ENCODE data around the gene GSG1L.

Gene GSG1L

DNA sequence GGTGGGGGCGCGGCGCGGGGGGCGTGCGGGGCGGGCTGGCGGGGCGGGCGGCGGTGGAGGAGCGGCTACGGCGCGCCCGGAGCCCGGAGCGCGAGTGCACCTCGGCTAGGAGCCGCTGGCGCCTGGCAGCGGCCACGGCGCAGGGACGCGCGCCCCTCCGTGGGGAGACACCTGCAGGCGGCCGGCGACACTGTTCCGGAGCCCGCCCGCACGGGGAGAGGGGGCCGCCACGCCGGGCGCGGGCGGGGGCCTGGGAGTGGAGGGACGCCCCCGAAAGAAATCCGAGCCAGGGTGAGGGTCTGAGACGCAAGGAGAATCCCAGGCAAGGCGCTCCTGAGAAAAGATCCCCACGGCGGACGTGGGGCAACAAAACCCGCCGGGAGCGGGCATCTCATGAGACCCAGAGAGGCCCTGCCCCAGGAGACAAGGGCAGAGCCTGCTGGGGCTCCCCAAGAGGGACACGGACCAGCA is at the start of gene GSG1L:
TSS of gene GSG1L (minus strand) at position 124 of the 471 bp plus-strand sequence. CDS start 290 bp downstream, outside the sequence.
- DNase-seq = no peak

DNA sequence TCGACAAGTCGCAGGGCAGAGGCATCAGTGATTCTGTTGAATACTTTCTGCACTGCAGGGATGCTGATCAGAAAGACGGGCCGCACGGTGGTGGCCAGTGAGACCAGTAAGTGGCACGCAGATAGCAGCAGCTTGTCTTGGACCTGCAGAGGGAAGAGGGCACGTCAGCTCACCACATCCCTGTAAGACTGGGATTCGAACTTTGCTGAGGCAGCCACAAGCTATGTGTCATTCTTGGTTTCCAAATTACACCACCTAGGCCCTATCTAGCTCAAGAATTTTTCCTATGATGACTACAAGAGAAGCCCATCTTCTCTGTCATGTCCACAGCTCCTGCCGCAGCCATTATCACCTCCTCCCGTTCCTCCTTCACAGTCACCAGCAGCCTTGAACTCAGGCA is 49.4 kb upstream of the GSG1L start:
- no peak for DNase-seq

DNA sequence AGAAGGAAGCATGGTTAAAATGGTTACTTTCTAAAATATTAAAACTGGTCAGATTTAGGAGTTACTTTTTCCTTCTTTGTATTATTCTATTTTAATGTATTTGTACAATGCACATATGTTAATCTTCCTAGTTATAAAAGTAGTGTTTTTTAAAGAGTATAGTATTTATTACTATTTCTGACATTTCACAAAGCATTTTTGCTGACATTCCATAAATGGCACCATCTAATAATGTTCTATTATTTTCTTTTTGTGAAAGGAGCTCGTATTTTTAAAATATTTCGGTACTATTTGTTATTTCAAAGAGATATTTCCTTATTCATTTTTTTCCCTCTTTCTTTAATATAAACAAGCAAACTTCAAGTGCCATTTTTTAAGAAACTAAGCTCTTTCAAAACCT is 47.5 kb upstream of the GSG1L start:
- no peak for DNase-seq

DNA sequence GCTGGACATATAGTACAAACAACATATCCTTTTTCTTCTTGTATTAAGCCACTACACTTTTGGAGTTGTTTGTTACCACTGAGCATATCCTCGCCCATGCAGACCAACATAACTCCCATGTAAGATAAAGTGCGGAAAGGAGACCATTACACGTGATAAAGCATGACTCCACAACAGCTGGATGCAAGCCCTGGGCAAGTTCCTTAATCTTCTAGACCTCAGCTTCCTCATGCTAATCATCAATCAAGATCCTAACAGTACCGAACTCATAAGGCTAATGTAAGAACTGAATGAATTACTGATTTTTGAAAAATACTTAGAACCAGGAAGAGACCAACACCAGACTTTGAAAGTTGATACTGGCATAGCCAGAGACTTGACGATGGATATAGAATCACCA is 47.0 kb upstream of the GSG1L start:
- DNase-seq = no peak

DNA sequence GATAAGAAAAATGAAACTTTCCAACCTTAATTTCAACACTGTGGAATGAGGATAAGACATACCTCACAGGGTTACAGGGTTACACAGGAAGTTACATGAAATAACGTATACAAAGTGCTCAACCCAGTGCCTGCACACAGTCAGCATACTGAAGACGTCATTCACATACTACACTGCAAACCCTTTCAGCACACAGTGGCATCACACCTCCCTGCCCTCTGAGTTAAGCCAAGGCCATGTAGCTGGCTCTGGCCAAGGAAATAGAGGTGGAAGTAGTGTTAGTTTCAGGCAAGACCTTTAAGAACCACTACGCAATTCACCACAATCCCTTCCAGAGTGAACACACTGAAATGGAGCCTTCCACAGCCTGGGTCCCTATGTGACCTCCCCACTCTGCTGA is 46.6 kb upstream of the GSG1L start:
- no peak for DNase-seq

DNA sequence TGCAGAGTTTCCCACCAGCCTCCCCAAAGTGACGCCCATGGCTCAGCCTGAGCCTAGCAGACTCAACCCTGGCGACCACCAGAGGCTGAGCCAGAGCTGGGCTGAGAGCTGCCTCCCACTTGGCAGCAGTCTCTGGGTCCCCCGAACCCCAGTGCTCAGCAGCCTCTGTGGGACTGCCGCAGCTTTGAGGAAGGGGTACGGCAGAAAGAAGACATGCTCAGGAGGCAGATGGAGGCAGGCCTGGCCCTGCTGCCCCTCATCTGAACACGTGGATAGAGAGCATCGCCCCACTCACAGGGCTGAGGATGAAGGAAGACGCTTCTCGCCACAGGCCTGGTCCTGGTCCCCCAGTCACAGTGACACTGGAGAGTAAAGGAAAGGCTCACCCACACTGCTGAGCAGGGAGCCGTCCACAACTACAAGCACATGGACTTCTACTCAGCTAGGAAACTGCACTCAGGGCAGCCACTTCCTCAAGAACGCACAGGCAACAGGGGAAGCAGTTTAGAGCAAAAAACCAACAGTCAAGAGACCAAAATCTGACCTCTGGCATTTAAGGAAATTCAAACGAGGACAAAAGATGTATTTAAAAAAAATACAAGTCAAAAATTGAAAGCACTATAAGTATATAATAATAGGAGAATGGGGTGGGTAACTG is 45.2 kb upstream of the GSG1L start:
- DNase-seq = no peak

DNA sequence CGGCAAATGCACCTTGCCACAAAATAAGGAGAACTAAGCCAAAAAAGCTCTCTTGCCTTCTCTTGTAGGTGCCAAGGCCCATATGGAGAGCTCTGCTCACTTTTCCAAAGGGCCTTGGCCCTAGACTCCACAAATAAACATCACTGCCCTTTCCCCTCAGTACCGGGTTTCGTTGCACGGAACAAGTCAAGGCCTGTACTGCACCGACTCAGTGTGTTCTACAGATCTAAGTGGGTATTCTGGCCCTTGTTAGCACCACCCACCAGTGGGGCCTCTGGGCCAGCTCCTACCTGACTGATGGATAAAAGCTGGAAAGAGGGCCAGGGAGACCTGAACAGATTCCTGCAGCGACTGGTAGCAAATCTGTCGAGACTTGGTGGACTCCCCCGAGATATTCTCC is 43.7 kb upstream of the GSG1L start:
- DNase-seq = no peak

DNA sequence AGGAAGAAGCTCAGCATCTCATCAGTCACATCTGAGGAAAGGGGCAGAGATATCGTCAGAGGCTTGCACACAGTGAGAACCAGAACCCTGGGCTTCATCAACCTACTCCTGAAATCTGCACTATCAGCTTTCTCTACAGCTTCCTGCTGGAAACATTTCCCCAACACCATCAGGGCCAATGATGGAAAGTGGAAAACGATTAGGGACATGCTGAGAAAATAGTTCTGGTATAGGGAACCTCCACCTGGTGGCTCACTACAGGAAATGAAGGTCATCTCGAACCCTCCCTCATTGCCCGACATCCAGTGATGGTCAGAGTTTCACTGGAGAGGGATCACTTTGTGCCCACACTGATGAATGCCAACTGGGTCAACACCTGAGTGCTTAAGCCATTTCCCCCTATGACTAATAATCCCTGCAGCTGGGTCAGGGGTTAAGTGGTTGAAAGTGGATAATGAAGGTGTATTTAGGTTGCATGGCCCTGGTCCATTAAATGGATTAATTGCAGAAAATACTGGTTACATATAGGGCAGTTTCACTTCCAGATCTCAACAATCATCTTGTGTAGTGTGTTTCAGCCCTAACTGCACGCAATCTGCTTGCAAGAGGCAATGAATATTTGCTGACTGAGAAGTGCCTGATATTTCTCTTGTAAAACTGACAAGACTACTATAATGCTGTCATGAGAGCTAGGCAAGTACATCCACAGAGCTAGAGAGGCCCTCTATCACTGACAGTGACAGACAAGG is 43.1 kb upstream of the GSG1L start:
- no peak for DNase-seq

DNA sequence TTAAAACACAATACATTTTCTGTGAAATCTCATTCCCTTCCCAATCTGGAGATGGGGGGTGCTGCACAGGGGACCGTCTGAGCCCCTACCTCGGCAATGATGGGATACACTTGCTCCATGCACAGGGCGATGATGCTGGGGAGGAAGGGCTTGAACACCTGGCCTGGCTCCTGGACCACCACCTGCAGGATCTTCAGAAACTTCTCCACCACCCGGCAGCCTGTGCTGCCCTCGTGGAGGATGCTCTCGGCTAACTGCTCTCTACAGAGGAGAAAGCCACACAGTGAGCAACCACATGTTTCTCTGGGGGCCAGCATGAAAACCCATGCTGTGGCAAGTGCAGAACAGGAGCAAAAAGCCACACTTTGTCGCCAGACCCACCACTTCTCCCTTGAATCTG is 42.4 kb upstream of the GSG1L start:
- DNase-seq = no peak

DNA sequence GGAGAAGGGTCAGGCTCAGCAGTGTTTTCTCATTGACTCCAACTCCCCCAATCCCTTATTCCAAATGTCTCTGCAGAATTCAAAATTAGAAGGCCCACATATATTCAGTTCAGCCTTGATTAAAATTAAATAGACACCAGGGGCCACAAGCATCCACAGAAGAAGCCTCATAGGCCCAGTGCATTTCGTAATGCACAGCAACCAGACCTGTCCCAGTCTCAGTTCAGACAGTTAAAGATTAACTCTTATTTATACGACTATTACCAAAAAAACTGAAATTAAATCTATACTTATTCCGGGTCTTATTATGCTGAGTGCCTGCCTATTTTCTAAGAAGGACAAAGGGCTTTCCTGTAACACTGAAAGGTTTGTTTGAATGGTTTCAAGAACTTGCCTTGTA is 41.8 kb upstream of the GSG1L start:
- DNase-seq = no peak

DNA sequence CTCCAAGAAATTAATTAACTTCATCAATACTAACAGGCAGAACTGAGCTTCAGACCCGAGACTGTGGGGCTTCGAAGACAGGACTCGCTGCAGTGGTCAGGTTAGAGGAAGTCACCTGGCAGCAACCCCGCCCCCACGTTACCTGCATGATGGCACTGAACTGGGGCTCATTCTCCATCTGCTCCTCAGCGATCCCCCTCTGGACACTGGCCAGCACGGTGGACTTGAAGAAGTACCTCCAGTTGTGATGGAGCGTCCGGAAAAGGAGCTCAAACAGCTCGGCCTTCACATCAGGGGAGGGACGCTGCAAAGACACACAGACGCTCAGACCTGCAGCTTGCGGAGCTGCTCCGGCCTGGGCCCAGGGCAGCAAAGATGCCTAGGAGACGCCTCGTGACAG is 40.9 kb upstream of the GSG1L start:
- DNase-seq = no peak

DNA sequence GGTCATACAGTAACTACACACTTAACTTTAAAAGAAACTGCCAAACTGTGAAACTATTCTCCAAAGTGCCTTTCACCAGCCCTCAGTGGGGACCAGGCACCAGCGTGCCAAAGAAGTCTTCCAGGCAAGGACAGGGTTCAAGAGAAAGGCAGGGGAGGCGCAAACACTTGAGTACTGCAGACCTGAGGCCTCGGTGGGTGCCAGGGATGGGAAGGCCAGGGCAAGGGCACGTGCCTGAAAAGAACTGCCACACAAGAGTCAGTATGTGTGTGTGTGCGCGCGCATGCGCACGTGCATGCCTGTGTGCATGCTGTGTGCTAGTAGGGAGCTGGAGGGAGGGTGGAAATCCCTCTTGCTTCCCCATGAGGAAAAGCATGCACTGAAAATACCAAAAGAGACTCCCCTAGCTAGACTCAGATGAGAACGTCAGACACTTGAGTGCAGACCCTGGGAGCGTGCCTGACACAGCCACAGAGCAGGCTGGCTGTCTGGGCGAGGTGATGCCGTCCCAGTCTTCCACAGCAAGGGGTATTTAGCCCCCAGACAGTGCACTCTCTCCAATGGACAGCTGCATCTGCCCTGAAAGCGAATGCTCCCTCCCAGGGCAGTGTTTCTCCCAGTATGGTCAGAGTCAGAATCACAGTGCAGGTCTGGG is 40.1 kb upstream of the GSG1L start:
- DNase-seq = no peak

DNA sequence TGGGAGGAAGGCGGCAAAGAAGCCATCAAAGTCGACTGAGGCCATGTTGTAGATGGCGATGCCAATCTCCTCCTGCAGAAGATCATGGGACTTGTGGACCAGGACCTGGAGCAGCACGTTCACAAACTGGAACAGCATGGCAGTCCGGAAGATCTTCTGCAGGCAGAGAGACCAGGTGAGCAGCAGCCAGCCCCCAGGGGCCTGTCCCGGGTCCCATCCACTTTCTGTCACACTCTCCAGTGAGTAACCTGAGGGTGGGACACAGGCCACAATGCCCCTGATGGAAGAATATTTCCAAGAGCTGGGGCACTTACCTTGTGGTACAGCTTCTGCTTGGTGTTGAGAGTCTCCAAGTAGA is 38.0 kb upstream of the GSG1L start:
- no peak for DNase-seq

DNA sequence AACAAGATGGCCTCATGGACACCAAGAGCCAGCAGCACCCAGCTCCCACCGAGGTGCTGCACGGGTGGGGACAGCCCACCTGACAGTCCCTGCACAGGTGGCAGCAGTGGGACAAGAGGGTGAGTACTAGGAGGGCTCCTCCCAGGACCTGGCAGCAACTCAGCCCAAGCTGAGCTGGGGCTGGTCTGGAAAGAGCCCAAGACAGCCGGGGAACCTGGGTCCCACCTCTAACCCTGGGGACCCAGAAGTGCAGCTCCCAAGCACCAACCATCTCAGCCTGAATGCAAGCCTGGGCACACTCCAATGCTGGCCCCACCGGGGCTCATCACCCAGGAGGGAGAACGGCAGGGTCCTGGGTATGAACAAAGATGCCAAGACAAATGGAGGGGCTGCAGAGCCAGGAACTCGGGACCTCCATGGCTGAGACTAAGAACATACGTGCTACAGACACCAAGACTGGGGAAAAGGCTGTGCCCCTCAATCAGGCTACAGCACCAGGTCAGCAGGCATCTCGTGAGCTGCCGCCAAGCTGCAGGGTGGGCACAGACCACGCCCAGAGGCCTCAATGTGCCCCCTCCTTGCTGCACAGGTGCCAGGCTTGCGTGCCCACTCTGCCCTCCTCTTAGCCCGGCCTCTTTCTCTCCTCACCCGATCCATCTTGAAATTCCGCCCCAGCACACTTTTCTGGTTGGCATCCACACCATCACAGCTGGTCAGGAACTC is 37.5 kb upstream of the GSG1L start:
- no peak for DNase-seq

DNA sequence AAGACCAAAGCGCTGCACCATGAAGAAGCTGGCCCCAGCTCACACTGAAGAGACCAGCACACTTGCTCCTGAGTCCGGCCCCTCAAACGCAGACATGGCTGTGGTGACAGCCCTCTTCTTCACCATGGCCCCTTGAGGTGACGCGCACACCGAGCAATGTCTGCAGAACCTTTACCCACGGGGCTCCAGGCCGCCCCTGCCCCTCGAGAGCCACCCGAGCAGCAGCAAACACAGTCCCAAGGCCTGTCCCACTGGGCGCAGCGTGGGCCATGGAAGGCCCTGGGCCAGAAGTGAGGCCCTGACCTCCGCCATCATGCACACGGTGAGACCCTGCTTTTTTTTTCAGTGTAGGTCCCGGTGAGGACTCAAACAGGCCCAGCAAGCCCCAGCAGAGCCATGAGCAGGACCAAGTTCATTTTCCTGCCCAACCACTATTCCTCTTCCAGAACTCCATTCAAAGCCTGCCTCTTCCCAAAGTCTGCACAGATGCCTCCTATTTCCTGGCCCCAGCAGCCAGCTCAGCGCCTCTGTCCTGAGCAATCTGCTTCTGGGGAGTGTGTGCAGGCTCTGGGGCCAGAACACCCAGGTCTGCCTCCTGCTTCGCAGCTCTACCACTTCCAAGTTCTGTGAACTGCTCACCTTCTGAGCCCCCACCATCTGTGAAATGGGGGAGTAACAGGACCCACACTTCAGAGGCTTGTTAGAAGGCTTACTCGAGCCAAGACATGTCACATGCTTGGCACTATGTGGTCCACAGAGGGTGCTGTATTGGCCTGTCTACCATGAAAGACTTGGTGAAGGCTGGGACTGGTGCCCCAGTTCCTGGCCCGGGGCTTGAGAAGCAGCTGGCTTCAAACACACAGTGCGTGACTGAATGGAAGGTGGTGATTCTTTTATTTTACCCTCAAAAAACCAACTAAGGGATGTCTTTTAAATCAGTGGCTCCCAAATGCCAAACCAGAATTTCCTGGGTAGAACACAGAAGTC is 35.7 kb upstream of the GSG1L start:
- no peak for DNase-seq

DNA sequence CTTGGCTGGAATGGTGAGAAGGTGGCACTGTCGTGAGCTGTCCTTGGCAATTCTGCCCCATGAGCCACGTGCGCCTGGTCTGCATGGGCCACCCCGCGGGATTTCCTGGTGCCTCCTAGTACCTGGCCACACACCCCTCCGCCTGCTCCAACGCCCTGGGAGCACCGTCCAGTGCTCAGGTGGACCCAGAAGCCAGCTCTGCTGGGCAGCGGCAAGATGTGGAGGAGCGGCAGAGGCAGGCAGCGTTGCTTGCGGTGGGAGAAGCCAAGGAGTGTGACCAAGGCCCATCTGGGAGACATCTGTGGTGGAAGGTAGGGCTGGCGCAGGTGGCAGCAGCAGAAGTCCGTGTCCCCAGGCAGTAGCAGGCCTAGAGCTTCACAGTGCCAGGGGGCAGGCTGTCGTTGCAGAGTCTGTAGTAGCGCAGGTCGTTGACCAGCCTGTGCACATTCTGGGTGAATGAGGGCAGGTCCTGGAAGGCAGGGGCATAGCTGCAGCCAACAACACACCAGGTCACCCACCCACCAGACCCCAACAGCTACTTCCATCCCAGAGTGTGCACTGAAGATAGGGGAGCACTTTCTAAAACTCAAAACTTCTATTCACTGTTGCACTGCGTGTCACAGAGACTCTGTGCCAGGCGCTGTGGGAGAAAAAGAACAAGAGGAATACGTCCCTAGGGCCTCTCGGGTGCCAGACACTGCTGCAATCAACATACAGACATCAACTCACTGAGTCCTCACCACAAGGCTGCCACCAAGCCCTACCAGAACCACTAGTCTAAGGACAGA is 34.9 kb upstream of the GSG1L start:
- DNase-seq = no peak

DNA sequence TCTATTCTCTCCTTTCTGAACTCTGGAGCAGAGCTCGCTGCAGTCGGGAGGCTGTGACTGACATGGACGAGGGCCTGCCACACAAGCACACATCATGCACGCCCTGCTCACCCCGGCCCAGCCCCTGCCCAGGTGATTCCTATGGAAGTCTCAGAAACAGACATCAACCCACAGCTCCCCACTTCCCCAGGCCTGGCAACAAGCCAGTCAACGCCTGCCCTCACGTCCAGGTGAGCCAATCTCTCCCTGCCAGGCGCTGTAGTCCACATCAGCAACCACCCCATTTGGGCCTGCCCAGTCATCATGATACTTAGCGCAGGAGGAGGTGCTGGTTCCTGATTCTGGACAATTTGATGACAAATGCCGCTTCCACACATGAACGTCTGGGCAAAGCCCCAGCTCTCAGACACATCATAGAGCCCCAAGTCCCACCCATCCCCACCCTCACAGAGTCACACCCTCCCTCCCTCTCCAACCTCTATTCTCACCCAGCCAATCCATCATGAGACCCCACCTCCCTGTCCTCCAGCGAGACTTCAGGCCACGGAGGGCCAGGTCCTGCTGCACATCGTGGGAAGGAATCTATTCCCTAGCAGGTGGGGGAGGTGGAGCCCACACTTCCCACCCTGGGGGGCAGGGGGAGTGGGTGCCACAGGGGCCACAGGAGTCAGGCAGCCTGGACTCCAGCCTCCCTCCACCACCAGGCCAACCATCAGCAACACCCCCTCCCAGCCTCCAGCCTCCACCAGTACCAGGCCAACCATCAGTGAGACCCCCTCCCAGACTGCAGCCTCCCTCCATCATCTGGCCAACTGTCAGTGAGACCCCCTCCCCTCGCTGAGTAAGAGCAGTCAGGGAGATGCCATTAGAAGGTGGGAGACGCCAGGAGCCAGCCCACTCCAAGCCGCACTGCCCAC is 33.7 kb upstream of the GSG1L start:
- no peak for DNase-seq

DNA sequence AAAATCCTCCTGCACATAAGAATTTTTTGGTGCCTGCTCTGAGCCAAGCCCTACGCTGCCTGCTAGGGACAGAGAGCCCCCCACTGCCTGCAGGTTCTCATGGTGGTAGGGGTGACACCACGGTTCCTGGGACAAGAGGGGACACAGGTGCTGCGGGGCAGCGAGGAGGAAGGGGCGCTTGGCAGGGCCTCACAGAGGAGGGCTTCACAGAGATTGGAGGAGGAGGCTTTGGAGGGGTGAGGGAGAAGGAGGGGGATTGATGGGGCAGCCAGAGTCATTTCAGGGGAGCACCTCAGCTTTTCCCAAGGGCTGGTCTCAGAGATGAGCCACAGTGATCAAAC is 29.8 kb upstream of the GSG1L start:
- DNase-seq = no peak

DNA sequence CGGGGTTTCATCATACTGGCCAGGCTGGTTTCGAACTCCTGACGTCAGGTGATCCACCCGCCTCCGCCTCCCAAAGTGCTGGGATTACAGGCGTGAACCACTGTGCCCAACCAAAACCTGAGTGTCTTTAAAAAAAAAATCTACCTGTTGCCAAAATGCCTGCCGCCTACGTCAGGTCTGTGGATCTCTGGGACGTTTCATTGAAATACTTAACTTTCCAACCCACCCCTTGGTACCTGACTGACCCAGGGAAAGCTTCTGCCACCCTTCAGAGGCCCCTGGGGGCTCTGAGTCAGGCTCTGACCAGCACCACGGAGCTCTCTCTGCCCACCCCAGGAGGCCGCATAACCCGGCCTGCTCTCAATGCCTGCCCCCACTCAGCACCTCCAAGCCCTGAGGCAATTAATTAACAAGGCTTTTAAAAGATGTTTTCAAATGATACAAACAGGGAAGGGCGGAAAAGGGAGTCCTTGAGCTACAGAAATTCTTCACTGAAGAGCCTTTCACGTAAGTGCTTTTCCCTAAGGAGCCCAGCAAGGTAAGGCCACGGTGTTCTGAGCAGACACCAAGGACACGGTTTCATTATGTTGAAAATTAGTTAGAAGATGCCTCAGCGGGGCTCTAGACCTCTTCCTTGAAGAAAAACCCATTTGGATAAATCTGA is 29.3 kb upstream of the GSG1L start:
- DNase-seq = no peak

DNA sequence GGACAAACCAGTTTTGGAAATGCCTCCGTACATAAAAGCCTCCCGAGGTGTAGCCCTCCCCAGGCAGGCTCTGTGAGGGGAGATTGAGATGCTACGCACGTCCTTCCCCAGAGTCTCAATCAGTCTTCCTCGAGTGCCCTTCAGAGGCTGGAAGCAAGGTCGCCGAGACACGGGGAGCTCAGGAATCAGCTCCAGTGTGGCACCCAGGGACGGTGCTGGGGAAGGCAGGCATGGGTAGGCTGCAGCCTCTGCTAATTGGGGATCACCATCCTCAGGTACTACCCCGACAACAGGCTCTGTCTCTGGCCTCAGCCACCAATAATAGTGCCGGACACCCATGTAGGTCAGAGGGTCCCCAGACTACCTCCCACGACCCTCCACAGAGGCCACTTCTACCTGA is 28.1 kb upstream of the GSG1L start:
- DNase-seq = no peak

Data from activated effector memory CD4-positive, alpha-beta T cell treated with Interleukin-2 at 50 U/mL for 16 hours (primary cell).